Naive B cell (primary cell): ENCODE measurements around the gene TRIM43. TPM values are rescaled to one million over a fixed set of nuclear protein-coding genes. Genes with fewer than 3 reads are reported as not detected.
"Not testable (repeated sequence)": the region's sequence is repeated elsewhere in the genome, so short reads cannot be mapped to it uniquely, and the experiment has no call there.

Experiments
- ATAC-seq, 2 donors: fragments of 150-1000 bp; cut with Tn5 transposase; 2 replicates each; pipeline ENCODE4 v1.10.0; 2021; ENCODE audit warnings: low read depth in 2 of 2, mild to moderate bottlenecking in 2 of 2, moderate library complexity in 2 of 2
- DNase-seq: peaks from one replicate; pipeline ENCODE4 v3.0.0; 2022
- H3K27ac Mint-ChIP-seq, 6 donors: one replicate each; pipeline ENCODE4 v1.8.0; 2020 to 2022; ENCODE audit warnings: mild to moderate bottlenecking in 6 of 6, mixed read lengths in 6 of 6, moderate library complexity in 5 of 6, inconsistent platforms in 2 of 6
- H3K27me3 Mint-ChIP-seq, 3 donors: one replicate each; pipeline ENCODE4 v1.8.0; 2021 to 2022; ENCODE audit warnings: mixed read lengths in 3 of 3, mild to moderate bottlenecking in 1 of 3
- H3K36me3 Mint-ChIP-seq, 2 donors: one replicate each; pipeline ENCODE4 v1.8.0; 2020 to 2022; ENCODE audit warnings: mixed read lengths in 2 of 2, inconsistent platforms in 1 of 2, mild to moderate bottlenecking in 1 of 2
- H3K4me1 Mint-ChIP-seq, 3 donors: one replicate each; pipeline ENCODE4 v1.8.0; 2020 to 2022; ENCODE audit warnings: mixed read lengths in 3 of 3, inconsistent platforms in 1 of 3, mild to moderate bottlenecking in 1 of 3, moderate library complexity in 1 of 3
- H3K4me3 Mint-ChIP-seq, 8 donors: one replicate each; pipeline ENCODE4 v1.8.0; 2020 to 2022; ENCODE audit warnings: mild to moderate bottlenecking in 8 of 8, mixed read lengths in 8 of 8, moderate library complexity in 8 of 8, inconsistent platforms in 2 of 8
- H3K9me3 Mint-ChIP-seq, 7 donors: one replicate each; pipeline ENCODE4 v1.8.0; 2020 to 2022; ENCODE audit warnings: mixed read lengths in 7 of 7, mild to moderate bottlenecking in 5 of 7, inconsistent platforms in 2 of 7, moderate library complexity in 1 of 7
- polyA plus RNA-seq, 6 donors: library from polyadenylated mRNA; unstranded; fragments of 300-500 nt; fragmentation: Illumina TruSeq; gene quantifications; one replicate each; pipeline ENCODE4 v1.2.3, GENCODE V29; 2021; ENCODE audit warnings: low read depth in 6 of 6

Gene TRIM43
- not detected for polyA plus RNA-seq

- not testable (repeated sequence) for ATAC-seq, H3K27ac Mint-ChIP-seq
Observed at GRCh38 chr2:95591701-95592100, at the start of gene TRIM43. TSS of gene TRIM43 (plus strand) at chr2:95592001. CDS start at chr2:95594024, 2,023 bp downstream.

GRCh38 chr2:95551055-95551568, 40.7 kb upstream of the TRIM43 start:
- DNase-seq (no peak), ATAC-seq (no peak)
- H3K4me3 Mint-ChIP-seq, result no peak overlapping the region
- H3K27me3 Mint-ChIP-seq, result peaks cover 18 to 26% (median 25%) of the 10 kb centered on the region in 3 donors
- no peaks in the 10 kb centered on the region for H3K9me3 Mint-ChIP-seq
- H3K4me1 Mint-ChIP-seq, result no peaks in the 10 kb centered on the region
- no peaks in the 10 kb centered on the region for H3K36me3 Mint-ChIP-seq
- peak overlapping the region in 2 of 6 donors; percentile 8 to 39 for H3K27ac Mint-ChIP-seq

More at GRCh38 chr2:95591701-95592100, at the start of gene TRIM43:
- not testable (repeated sequence) for DNase-seq, H3K4me3 Mint-ChIP-seq, H3K36me3 Mint-ChIP-seq, H3K9me3 Mint-ChIP-seq, H3K4me1 Mint-ChIP-seq
- H3K27me3 Mint-ChIP-seq, result peaks cover 7 to 18% (median 8%) of the 10 kb centered on the region in 3 donors

GRCh38 chr2:95552911-95553310, 38.9 kb upstream of the TRIM43 start:
- no peaks in the 10 kb centered on the region for H3K36me3 Mint-ChIP-seq
- ATAC-seq, result no peak
- DNase-seq, result no peak
- no peaks in the 10 kb centered on the region for H3K4me1 Mint-ChIP-seq
- no peak overlapping the region for H3K4me3 Mint-ChIP-seq
- no peaks in the 10 kb centered on the region for H3K9me3 Mint-ChIP-seq
- peak overlapping the region in 1 of 6 donors; percentile 51 for H3K27ac Mint-ChIP-seq
- peaks cover 18 to 26% (median 25%) of the 10 kb centered on the region in 3 donors for H3K27me3 Mint-ChIP-seq

- no peak for ATAC-seq
- DNase-seq, result no peak
- Mint-ChIP-seq H3K4me3 (no peak overlapping the region), H3K27ac (no peak overlapping the region), H3K4me1 (no peaks in the 10 kb centered on the region), H3K36me3 (no peaks in the 10 kb centered on the region), H3K27me3 (peaks cover 20 to 57% (median 40%) of the 10 kb centered on the region in 3 donors), H3K9me3 (peaks cover 0 to 4% (median 0%) of the 10 kb centered on the region in 7 donors)
Observed at GRCh38 chr2:95569170-95569569, 22.6 kb upstream of the TRIM43 start.

- no peak for ATAC-seq
- Mint-ChIP-seq H3K4me1 (no peaks in the 10 kb centered on the region), H3K27ac (no peak overlapping the region), H3K9me3 (peaks cover 0 to 4% (median 0%) of the 10 kb centered on the region in 7 donors), H3K4me3 (no peak overlapping the region), H3K36me3 (no peaks in the 10 kb centered on the region), H3K27me3 (peaks cover 26 to 41% (median 34%) of the 10 kb centered on the region in 3 donors)
- no peak for DNase-seq
Observed at GRCh38 chr2:95573866-95574265, 17.9 kb upstream of the TRIM43 start.

- H3K27me3 Mint-ChIP-seq, result peaks cover 24 to 37% (median 34%) of the 10 kb centered on the region in 3 donors
- no peak overlapping the region for H3K27ac Mint-ChIP-seq
- no peaks in the 10 kb centered on the region for H3K4me1 Mint-ChIP-seq
- H3K9me3 Mint-ChIP-seq, result peaks cover 0 to 4% (median 0%) of the 10 kb centered on the region in 7 donors
- no peaks in the 10 kb centered on the region for H3K36me3 Mint-ChIP-seq
- ATAC-seq, result no peak
- DNase-seq, result no peak
- no peak overlapping the region for H3K4me3 Mint-ChIP-seq
Observed at GRCh38 chr2:95574506-95574905, 17.3 kb upstream of the TRIM43 start.

- Mint-ChIP-seq H3K4me3 (no peak overlapping the region), H3K36me3 (no peaks in the 10 kb centered on the region), H3K9me3 (no peaks in the 10 kb centered on the region), H3K27me3 (peaks cover 15 to 24% (median 21%) of the 10 kb centered on the region in 3 donors), H3K4me1 (no peaks in the 10 kb centered on the region), H3K27ac (no peak overlapping the region)
- ATAC-seq, result no peak
- no peak for DNase-seq
Observed at GRCh38 chr2:95575857-95576256, 15.9 kb upstream of the TRIM43 start.

- no peak for ATAC-seq
- Mint-ChIP-seq H3K4me3 (no peak overlapping the region), H3K27ac (no peak overlapping the region), H3K27me3 (peaks cover 16 to 20% (median 20%) of the 10 kb centered on the region in 3 donors), H3K9me3 (no peaks in the 10 kb centered on the region), H3K4me1 (no peaks in the 10 kb centered on the region), H3K36me3 (no peaks in the 10 kb centered on the region)
- no peak for DNase-seq
Observed at GRCh38 chr2:95578539-95578938, 13.3 kb upstream of the TRIM43 start.

- peak overlapping the region in 1 of 6 donors; percentile 88 for H3K27ac Mint-ChIP-seq
- not testable (repeated sequence) for H3K36me3 Mint-ChIP-seq, ATAC-seq, H3K27me3 Mint-ChIP-seq, H3K4me1 Mint-ChIP-seq, H3K4me3 Mint-ChIP-seq, DNase-seq, H3K9me3 Mint-ChIP-seq
Observed at GRCh38 chr2:95583545-95583944, 8.3 kb upstream of the TRIM43 start.

GRCh38 chr2:95584321-95584720, 7.5 kb upstream of the TRIM43 start:
- H3K9me3 Mint-ChIP-seq, H3K36me3 Mint-ChIP-seq, H3K27ac Mint-ChIP-seq, DNase-seq, ATAC-seq, H3K4me3 Mint-ChIP-seq, H3K4me1 Mint-ChIP-seq, H3K27me3 Mint-ChIP-seq: not testable (repeated sequence)

GRCh38 chr2:95589777-95590536, 1.8 kb upstream of the TRIM43 start:
- H3K27me3 Mint-ChIP-seq, result peaks cover 7 to 14% (median 12%) of the 10 kb centered on the region in 3 donors
- H3K4me3 Mint-ChIP-seq, DNase-seq, H3K27ac Mint-ChIP-seq, H3K9me3 Mint-ChIP-seq, H3K4me1 Mint-ChIP-seq, ATAC-seq, H3K36me3 Mint-ChIP-seq: not testable (repeated sequence)

- not testable (repeated sequence) for H3K4me3 Mint-ChIP-seq, H3K27ac Mint-ChIP-seq, H3K4me1 Mint-ChIP-seq, H3K36me3 Mint-ChIP-seq, DNase-seq, H3K9me3 Mint-ChIP-seq, ATAC-seq
- peaks cover 7 to 12% (median 8%) of the 10 kb centered on the region in 3 donors for H3K27me3 Mint-ChIP-seq
Observed at GRCh38 chr2:95592973-95593372, 1.2 kb downstream of the TRIM43 start.

- not testable (repeated sequence) for H3K9me3 Mint-ChIP-seq, ATAC-seq, H3K4me1 Mint-ChIP-seq, H3K4me3 Mint-ChIP-seq, DNase-seq, H3K27ac Mint-ChIP-seq, H3K36me3 Mint-ChIP-seq
- H3K27me3 Mint-ChIP-seq, result peaks cover 0 to 12% (median 3%) of the 10 kb centered on the region in 3 donors
Observed at GRCh38 chr2:95595012-95595411, 3.2 kb downstream of the TRIM43 start.

GRCh38 chr2:95601301-95601700, 9.5 kb downstream of the TRIM43 start:
- not testable (repeated sequence) for H3K4me3 Mint-ChIP-seq, H3K9me3 Mint-ChIP-seq, H3K27me3 Mint-ChIP-seq, DNase-seq, H3K36me3 Mint-ChIP-seq, H3K4me1 Mint-ChIP-seq, ATAC-seq, H3K27ac Mint-ChIP-seq
